HG02938 (cell line): Measurements from ENCODE around the gene SELENON.

Experiments used
- ATAC-seq: cut with Tn5 transposase; IDR thresholded peaks from one replicate; pipeline ENCODE4 v1.9.1; 2021; ENCODE audit warnings: mild to moderate bottlenecking, moderate library complexity; ENCODE audit not compliant: unreplicated experiment

Gene SELENON

GRCh38 chr1:25858906-25859789 lies 59.2 kb downstream of the SELENON start, which contains the start of gene AUNIP:
Gene AUNIP (minus strand): TSS chr1:25859457. CDS start chr1:25859357, 100 bp downstream.
- ATAC-seq: peak; percentile 53

GRCh38 chr1:25861316-25862286 lies 61.6 kb downstream of the SELENON start:
- ATAC-seq: no peak

GRCh38 chr1:25862785-25863485 lies 62.9 kb downstream of the SELENON start:
- no peak for ATAC-seq

GRCh38 chr1:25863486-25864262 lies 63.7 kb downstream of the SELENON start:
- ATAC-seq: no peak

GRCh38 chr1:25864434-25864833 lies 64.4 kb downstream of the SELENON start:
- ATAC-seq: no peak

GRCh38 chr1:25866288-25866687 lies 66.3 kb downstream of the SELENON start:
- no peak for ATAC-seq

- ATAC-seq: no peak
Measured at GRCh38 chr1:25867210-25867991, 67.4 kb downstream of the SELENON start.
